HG02571 (cell line): ENCODE results near the gene CACNB2.
"Not testable (repeated sequence)": the region's sequence is repeated elsewhere in the genome, so short reads cannot be mapped to it uniquely, and the experiment has no call there.

ENCODE experiments used
- ATAC-seq: cut with Tn5 transposase; IDR thresholded peaks from one replicate; pipeline ENCODE4 v1.9.1; 2021; ENCODE audit warnings: mild to moderate bottlenecking, moderate library complexity; ENCODE audit not compliant: unreplicated experiment

The CACNB2 gene

GRCh38 chr10:18144928-18145327, 4.7 kb downstream of the CACNB2 start:
- no peak for ATAC-seq

- no peak for ATAC-seq
These were observed 5.4 kb downstream of the CACNB2 start for GRCh38 chr10:18145652-18146051.

GRCh38 chr10:18149196-18149800, 9.1 kb downstream of the CACNB2 start:
- no peak for ATAC-seq

GRCh38 chr10:18151356-18151890, 11.2 kb downstream of the CACNB2 start:
- no peak for ATAC-seq

- ATAC-seq, result not testable (repeated sequence)
These were observed 13.2 kb downstream of the CACNB2 start for GRCh38 chr10:18153381-18153780.

GRCh38 chr10:18155321-18155720, 15.1 kb downstream of the CACNB2 start:
- ATAC-seq, result no peak

- not testable (repeated sequence) for ATAC-seq
These were observed 16.6 kb downstream of the CACNB2 start for GRCh38 chr10:18156797-18157196.

GRCh38 chr10:18157881-18158280, 17.7 kb downstream of the CACNB2 start:
- ATAC-seq, result no peak

GRCh38 chr10:18158773-18159265, 18.6 kb downstream of the CACNB2 start:
- ATAC-seq, result no peak

- no peak for ATAC-seq
These were observed 19.3 kb downstream of the CACNB2 start for GRCh38 chr10:18159557-18159956.

GRCh38 chr10:18162021-18162627, 21.9 kb downstream of the CACNB2 start:
- no peak for ATAC-seq

GRCh38 chr10:18164093-18164492, 23.9 kb downstream of the CACNB2 start:
- no peak for ATAC-seq

GRCh38 chr10:18164748-18165361, 24.6 kb downstream of the CACNB2 start:
- ATAC-seq, result no peak

- no peak for ATAC-seq
These were observed 38.7 kb downstream of the CACNB2 start for GRCh38 chr10:18178854-18179483.

GRCh38 chr10:18179891-18180290, 39.7 kb downstream of the CACNB2 start:
- ATAC-seq, result no peak

GRCh38 chr10:18181382-18181781, 41.2 kb downstream of the CACNB2 start:
- not testable (repeated sequence) for ATAC-seq

GRCh38 chr10:18185621-18186020, 45.4 kb downstream of the CACNB2 start:
- no peak for ATAC-seq

GRCh38 chr10:18190840-18191239, 50.6 kb downstream of the CACNB2 start:
- no peak for ATAC-seq

- no peak for ATAC-seq
These were observed 54.4 kb downstream of the CACNB2 start for GRCh38 chr10:18194634-18195033.

GRCh38 chr10:18195060-18195799, 55.0 kb downstream of the CACNB2 start:
- no peak for ATAC-seq
